ENCODE results near the gene FAM107B. TPM values are rescaled to one million over a fixed set of nuclear protein-coding genes. Genes with fewer than 3 reads are reported as not detected.

The FAM107B gene
- total RNA-seq, 1 donor from 2014 or later = 50.9 TPM

GRCh38 chr10:14698111-14698828 lies 76.4 kb downstream of the FAM107B start:
- TF ChIP-seq CTCF (conservative IDR thresholded peaks at IDR 0.05) = no peak
- Mint-ChIP-seq H3K9me3 (peaks cover 13% of the 10 kb centered on the region), H3K36me3 (no peaks in the 10 kb centered on the region), H3K27ac (no peak overlapping the region), H3K27me3 (peaks cover 2% of the 10 kb centered on the region), H3K4me1 (ENCODE audit: unreplicated experiment) (peaks cover 16% of the 10 kb centered on the region), H3K4me3 (no peak overlapping the region)
- no peak for DNase-seq (ENCODE audit: extremely low spot score, unreplicated experiment)

- Mint-ChIP-seq H3K27ac (no peak overlapping the region), H3K9me3 (peaks cover 13% of the 10 kb centered on the region), H3K36me3 (no peaks in the 10 kb centered on the region), H3K4me1 (ENCODE audit: unreplicated experiment) (peaks cover 10% of the 10 kb centered on the region), H3K4me3 (no peak overlapping the region), H3K27me3 (peaks cover 2% of the 10 kb centered on the region)
- no peak for DNase-seq (ENCODE audit: extremely low spot score, unreplicated experiment)
- TF ChIP-seq CTCF (conservative IDR thresholded peaks at IDR 0.05) = no peak
Measured at GRCh38 chr10:14697281-14697680, 77.4 kb downstream of the FAM107B start.

- H3K27ac Mint-ChIP-seq = no peak overlapping the region
- no peak overlapping the region for H3K4me3 Mint-ChIP-seq
- peaks cover 2% of the 10 kb centered on the region for H3K27me3 Mint-ChIP-seq
- peaks cover 13% of the 10 kb centered on the region for H3K9me3 Mint-ChIP-seq
- no peak for TF ChIP-seq CTCF (conservative IDR thresholded peaks at IDR 0.05)
- H3K36me3 Mint-ChIP-seq = no peaks in the 10 kb centered on the region
- H3K4me1 Mint-ChIP-seq (ENCODE audit: unreplicated experiment) = peaks cover 10% of the 10 kb centered on the region
- DNase-seq (ENCODE audit: extremely low spot score, unreplicated experiment) = no peak
Measured at GRCh38 chr10:14696821-14697220, 77.9 kb downstream of the FAM107B start.

GRCh38 chr10:14695847-14696480 lies 78.7 kb downstream of the FAM107B start:
- Mint-ChIP-seq H3K4me1 (ENCODE audit: unreplicated experiment) (peaks cover 10% of the 10 kb centered on the region), H3K4me3 (no peak overlapping the region), H3K27me3 (peaks cover 2% of the 10 kb centered on the region), H3K27ac (no peak overlapping the region), H3K36me3 (no peaks in the 10 kb centered on the region), H3K9me3 (peaks cover 13% of the 10 kb centered on the region)
- TF ChIP-seq CTCF (conservative IDR thresholded peaks at IDR 0.05) = no peak
- DNase-seq (ENCODE audit: extremely low spot score, unreplicated experiment) = no peak

- no peak overlapping the region for H3K4me3 Mint-ChIP-seq
- peaks cover 6% of the 10 kb centered on the region for H3K9me3 Mint-ChIP-seq
- no peak for DNase-seq (ENCODE audit: extremely low spot score, unreplicated experiment)
- no peaks in the 10 kb centered on the region for H3K36me3 Mint-ChIP-seq
- no peak overlapping the region for H3K27ac Mint-ChIP-seq
- peaks cover 2% of the 10 kb centered on the region for H3K27me3 Mint-ChIP-seq
- TF ChIP-seq CTCF (conservative IDR thresholded peaks at IDR 0.05) = no peak
- H3K4me1 Mint-ChIP-seq (ENCODE audit: unreplicated experiment) = peaks cover 9% of the 10 kb centered on the region
Measured at GRCh38 chr10:14693891-14694290, 80.8 kb downstream of the FAM107B start.

Data from type B pancreatic cell (in vitro differentiated cells).